Stimulated activated CD4-positive, alpha-beta T cell treated with anti-CD3 and anti-CD28 coated beads, Interleukin-15, amount 100 ng/mL, for 24 hours (primary cell): Measurements from ENCODE around the gene SMYD3.

Experiments used
- DNase-seq: peaks from one replicate; pipeline ENCODE4 v3.0.0-alpha.2; 2020

SMYD3 gene

DNA sequence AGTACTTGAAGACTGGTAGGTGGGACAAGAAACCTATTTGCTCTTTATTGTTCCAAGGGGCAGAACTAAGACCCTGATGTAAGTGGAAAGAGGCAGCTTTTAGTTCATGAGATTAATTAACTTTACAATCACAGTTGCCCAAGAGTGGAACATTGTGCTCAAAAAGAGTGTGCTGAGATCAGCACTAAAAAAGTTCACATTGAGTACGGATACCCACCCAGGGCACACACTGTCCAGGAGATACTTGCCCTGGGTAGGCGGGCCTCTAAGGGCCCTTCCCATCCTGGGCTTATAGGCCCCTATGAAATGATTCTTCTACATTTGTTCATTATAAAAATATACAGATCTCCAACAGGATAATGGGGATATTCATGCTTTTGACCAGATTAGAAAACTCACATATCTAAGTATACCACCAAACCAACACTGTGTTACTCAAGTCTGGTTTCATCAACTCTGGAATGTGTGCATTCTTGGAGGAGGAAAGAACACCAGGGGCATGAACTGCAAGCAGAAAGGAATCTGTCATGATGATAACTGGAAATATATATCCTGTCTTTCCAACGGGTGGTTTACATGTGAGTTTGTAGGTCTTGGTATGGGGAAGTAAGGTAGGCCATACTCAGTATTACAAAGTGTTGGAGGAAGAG is 626.2 kb downstream of the SMYD3 start:
- DNase-seq, result no peak

DNA sequence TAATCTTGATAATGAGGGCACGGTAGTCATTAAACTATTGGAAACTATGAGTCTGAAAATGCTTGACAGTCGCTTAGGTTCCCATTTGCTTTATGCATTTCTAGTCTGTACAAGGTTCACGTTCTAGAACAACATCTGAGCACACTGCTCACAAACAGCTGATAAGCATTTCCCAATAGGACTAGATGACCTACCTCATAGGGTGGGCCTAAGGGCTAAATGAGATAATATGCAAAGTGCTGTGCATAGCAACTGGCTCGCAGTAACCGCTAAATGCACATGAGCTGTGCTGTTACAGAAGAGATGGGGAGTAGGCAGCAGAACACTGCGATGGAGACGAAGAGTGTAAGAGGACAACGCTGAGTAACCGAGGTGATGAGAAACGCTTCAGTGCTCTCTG is 628.0 kb downstream of the SMYD3 start:
- DNase-seq, result no peak

DNA sequence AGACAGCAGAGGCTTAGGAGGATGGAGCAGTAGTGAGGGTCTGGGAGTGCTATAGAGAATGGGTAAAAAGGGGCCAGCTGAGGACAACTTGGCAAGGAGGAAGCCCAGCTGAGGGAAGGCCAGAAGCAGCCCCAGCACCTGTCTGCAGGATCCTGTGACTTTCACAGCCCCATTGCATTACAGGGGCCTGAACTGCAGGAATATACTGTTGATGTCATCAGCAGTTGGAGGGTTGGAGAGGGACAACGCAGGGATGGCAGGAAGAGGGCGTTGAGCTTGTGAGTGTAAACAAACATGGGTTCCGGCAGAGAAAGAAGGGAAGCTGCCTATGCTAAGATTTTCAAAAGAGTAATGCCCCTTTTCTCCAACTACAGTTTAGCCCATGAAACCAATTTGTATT is 628.5 kb downstream of the SMYD3 start:
- DNase-seq, result no peak

DNA sequence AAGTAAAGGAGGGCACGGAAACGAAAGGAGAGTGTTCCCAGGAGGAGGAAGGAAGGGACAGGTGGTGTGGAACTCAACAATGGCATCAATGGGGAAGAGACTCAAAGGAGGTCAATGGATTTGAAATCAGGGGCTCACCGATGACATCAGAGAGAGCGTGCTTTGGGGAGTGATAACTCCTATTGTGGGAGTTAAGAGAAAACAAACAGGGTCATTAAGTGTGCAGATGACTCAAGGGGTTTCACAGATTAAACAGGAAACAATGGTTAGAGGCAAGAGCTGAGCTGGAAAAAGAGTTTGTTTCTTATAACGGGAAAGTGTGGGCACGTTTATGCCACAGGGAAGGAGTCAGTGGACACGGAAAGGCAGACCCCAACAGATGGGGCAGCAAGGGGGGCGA is 629.1 kb downstream of the SMYD3 start:
- no peak for DNase-seq

DNA sequence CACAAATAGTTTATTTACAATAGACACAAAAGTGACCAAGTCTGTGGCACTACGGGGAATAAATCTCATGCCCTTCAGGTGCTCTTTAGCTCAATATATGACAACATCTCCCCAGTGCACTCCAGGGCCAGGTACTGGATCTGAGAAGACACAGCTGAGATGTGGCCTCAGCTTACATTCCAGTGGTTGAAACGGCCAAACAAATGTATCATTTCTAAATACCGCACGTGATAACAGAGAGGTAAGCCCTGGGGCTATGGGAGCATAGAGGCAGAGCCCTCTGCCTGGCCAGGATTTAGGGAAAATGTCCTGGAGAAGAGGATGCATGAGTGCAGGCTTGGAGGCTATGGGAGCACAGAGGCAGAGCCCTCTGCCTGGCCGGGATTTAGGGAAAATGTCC is 630.5 kb downstream of the SMYD3 start:
- no peak for DNase-seq

DNA sequence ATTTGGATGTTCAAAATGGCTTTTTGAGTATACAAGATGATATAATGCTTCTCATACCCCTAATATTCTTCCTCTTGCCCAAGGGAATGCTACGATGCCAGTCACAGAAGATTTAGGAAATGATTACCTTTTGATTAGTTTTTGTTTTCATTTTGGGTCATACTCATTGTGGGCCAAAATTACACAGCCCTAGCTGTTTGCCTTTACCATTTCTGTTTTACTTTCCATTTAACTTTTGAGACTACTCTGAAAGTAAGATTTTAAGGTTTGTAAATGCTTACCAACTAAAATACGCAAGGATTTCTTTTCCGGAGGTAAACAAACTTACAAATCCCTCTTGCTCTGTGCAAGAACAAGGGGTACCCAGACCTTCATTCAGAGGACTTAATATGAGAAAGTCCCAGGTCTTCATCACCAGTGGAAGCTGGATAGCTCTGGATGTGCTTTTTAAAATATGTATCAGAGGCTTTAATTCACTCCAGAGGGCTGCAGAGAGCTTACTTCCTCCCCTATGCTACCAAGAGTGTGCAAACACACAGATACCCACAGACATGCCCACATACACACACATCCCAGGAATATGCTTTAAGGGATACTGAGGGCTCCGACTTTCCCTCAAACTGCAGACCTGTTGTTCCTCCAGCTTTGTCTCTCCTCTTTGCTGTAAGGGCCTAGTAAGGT is 631.4 kb downstream of the SMYD3 start:
- DNase-seq, result no peak

DNA sequence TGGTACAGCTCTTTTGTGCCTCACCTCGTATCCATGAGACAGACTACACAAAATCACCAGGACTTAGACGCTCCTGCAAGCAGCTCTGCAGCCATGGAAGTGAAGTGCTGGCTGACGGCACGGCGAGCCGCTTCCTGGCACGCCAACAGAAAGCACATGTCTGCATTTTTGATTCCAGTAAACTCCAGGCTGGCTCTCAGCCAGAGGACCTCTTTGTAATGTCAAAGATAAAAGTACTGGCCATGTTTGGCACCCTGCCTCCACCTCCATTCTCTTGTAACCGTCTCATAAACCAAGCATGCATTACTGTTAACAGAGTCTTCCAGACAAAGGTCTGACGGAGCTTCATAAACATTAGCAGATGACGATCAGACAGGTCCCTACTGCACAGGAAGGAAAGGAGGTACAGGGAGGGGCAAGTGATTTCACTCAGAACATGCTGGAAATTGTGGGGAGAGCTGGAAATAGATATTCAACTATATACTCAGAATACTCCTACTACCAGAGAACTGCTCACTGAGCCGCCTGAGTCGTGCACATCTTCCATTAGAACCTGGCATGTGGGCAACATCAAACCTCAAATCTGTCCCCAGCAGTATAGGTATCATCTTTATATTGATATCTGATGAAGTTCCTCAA is 632.0 kb downstream of the SMYD3 start:
- no peak for DNase-seq

DNA sequence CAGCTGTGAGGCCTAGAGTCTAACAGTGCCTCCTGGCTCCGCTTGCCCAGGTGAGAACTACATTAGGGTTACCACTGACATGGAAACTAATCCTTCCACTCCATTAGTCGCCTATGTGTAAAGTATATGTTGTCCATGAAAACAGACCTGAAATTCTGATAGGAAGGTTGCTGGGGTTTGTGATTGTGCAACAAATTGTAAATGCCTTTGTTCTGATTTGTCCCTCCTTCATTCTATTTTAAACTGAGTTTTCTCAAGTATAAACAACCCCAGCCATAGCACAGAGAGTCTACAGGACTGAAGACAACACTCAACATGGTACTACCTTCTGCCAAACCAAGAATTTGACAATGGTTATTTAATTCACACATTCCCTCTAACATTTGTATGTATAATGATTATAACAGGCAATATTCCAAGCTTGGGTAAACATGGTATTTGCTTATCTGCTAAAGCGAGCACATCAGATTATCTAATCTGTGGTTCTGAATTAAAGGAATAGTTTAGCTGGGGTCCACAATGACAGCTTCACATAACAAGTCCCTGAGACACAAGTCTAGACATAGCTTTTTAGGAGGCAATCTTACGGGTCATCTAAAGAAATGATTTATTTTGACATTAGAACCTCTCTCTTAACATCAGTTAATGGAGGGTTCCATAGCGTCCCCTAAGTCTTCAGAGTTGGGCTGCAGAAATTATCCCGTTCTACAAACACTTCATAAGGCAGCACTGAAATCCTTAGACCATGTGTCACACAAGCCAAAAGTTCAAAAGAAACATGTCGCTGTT is 633.0 kb downstream of the SMYD3 start:
- DNase-seq, result no peak

DNA sequence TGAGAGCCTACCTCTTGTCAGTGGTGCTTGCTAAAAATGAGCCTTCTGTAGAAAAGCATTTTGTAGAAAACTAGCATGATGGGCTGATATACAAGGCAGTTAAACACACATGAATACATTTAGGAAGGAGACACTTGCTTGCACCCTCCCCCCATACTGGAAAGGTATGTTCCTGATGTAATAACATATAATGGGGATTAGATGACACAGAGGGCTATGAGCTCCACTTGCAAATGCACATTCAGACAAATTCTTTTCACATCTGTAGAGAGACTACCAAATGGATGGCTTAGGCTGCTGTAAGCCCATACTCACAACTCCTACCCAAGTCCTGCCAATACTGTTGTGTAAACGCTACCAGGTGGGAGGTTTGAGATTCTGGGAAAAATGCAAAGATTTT is 634.0 kb downstream of the SMYD3 start:
- no peak for DNase-seq

DNA sequence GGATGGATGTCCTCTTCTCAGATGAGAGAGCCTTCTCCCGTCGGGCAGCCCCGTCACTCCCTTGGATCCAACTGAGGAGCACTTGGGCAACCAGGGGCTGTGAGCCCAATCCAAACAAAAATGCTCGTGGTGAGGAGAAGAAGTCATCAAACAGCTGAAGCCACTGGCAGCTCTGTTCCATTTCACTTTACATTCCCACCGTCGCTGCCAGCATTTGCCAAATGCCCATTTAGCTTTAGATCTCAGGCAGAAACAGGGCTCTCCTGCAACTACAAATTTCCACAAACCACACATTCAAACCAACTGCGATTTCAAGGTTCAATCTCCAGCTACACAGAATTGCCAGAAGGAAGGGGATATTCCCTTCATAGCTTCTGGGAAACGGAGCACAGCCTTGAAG is 634.6 kb downstream of the SMYD3 start:
- no peak for DNase-seq

DNA sequence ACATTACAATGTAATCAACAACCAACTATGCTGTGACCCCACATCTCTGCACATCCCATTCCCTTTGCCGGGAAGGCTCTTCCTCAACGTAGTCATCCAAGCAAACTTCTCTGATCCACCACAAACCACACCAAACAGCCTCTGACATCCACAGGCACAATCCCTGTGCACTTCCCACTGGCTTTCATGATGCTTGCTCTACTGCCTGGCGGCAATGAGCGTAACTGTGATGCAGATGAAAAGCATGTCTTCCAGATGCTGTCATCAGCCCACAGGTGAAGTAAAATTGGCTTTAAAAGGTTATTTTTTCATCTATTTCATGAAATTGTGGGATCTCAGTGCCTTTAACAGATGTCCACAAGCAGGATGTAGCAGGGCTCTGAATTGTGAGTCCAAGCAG is 635.2 kb downstream of the SMYD3 start:
- no peak for DNase-seq

DNA sequence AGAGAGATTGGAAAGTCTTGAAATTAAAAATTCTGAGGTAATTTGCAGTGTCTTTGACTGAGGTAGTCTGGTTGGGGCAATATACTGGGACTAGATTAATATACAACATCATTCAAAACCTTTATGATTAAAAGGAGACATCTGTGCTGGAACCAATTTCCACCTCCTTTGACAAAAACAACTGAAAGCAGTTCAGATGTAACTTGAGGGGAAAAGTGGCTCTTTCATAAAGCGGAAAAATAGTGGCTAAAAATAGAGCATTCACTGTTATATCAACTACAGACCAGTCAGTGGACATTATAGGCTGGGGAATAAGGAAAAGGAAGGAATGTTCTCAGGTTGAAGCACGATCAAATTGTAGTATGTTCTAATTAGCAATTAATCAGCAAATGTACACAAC is 635.9 kb downstream of the SMYD3 start:
- no peak for DNase-seq

DNA sequence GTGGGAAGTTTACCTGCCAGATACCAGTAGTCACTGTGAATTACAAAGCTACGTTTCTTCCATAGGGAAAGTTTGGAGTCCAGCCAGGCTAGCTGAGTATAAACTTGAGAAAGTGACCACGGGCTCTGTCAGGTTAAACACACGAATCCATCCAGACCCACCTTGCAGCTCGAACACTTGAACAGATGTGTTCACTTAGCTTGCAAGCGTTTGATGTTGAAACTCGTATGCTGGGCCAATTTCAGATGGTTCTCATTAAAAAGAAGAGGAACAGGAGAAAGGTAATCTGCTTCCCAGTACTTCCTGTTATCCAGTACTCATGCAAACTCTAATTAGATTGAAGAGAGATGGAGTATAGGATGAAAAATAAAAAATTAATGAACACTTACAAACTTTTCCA is 636.4 kb downstream of the SMYD3 start:
- DNase-seq, result no peak

DNA sequence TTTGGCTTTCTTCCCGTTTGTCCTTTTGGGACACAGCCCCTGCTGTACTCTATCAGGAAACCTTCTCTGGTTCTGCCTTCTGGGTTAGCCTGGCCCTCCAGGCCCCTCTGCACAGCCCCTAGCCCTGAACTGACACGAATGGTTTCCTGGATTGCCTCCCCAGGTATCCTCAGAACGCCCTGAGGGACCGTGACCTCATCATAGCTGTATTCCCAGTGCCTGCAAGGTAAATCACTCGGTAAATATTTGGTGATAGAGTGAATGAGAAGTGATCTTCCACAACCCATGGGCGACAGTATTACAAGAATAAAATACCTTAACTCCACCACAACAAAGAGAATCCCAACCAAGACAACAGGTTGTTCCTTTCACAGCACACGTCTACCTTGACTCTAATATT is 637.2 kb downstream of the SMYD3 start:
- DNase-seq, result no peak

DNA sequence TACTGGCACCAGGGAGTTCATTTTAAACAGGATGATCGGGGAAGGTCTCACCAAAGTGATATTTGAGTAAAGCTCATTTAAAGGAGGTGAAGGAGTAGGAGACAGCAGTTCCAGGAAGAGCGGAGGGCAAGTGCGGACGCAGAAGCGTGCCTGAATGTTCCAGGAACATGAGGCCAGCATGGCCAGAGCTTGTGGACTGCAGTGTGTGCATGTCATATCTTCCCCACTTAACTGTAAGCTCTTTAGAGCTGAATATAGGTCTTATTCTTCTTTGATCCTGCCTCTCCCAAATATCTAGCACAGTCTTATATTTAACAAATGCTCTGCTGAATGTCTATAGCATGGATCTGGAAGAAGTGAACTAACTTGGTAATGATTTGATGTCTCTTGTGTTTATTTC is 639.3 kb downstream of the SMYD3 start:
- no peak for DNase-seq

DNA sequence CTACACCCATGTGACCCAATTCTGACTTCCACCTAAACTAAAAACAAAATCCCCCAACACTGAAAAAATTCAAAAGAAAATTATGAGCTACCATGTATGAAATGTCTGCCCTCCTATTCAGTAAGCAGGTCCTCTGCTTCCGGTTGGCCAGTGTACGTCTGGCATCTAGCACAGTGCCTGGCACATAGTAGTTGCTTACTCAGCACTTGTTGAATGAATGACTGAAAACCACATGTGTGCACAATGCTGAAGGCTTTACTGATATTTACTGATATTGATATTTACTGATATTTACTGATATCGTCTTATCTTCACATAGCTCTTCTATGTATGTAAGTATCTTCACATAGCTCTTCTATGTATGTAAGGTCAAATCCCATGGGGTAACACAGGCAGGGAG is 642.2 kb downstream of the SMYD3 start:
- DNase-seq, result no peak

DNA sequence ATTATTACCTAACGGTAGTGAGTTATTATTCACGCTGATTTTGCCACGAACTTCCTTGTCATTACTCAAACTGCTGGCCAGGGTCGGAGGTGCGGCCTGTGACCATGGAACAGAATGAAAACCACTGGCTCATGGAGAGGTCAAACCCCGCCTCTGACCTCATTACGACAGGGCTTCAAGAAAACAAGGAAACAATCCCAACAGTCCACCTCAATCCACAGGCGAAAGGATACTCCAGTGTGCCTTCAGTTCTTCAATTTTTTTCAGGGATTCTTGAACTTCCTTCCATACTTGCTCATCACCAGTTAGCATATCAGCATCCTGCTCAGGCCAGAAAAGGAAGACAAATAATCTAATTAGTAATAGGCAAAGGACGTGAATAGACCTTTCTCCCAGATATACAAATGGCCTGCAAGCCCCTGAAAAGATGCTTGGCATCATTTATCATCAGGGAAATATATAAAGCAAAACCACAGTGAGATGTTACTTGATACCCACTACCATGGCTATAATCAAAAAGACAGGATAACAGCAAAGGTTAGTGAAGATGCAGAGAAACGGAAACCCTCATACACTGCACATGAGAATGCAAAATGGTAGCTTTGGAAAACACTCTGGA is 643.4 kb downstream of the SMYD3 start:
- DNase-seq, result no peak

DNA sequence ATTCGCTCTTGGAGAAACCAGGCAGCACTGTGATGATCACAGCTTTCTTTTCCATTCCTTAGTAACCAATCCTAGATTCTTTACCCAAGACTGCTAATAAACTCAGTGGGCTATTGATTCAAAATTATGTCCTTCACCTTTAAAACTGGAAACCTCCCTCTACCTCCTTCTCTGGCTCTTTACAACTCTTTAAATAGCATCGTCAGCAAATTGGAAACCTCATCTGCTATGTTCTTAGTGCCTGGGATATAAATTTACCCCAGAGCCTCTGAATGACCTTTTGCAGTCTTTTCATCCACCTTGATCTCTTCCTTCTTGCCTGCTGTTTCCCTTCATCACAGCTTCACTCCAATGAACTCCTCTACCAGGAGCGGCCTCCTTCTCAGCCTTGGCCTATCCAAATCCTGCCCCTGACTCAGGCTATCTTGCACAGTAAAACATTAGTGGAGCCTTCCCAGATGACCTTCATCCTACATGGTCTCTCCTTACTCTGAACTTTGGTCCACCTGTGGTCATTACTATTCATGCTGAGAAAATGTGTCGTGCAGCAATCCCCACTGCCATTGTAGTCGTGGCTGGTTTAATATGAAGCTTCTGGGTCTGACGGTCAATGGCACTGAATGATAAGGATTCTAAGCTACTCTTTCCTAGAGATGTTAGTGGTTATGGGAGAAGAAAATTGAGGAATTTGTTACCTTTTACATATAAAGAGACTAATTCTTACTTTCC is 644.1 kb downstream of the SMYD3 start:
- no peak for DNase-seq

DNA sequence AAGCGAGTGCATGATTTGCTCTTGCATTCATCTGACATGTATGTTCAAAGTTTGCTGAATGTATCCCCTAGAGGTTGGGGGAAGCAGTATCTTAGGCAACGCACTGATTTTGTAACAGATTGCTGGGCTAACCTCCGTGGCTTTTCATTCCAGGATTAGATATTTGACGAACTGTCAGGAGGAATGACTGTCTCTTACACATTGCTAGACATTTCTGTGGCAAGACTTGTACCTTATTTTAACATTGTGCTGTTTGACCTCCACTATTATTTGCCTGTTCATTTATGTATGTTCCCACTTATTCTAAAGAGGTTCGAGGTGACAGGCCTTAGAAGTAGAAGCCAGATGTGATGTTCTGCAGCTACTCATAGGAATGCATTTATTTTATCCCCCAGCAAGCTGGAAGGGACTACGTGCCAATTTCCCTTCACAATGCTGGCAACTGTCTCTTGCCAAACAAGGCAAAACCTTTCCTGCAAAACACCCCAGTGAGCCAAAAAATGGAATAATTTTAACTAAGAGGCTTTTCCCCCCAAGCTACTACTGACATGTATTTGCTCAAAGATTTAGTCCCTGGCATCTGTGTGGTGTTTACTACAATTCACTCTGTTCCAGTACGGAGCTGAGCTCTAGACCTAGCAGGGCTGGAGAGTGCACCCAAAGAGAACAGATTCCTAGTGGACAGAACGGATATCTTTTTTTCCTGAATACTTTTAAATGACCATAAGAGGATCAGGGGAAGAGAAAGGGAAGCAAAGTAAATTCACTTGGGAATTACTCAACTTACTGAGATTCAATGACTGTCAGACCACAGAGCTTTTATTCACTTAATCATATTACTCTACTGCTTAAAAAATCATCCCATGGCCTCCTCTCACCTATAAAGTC is 646.2 kb downstream of the SMYD3 start:
- no peak for DNase-seq

DNA sequence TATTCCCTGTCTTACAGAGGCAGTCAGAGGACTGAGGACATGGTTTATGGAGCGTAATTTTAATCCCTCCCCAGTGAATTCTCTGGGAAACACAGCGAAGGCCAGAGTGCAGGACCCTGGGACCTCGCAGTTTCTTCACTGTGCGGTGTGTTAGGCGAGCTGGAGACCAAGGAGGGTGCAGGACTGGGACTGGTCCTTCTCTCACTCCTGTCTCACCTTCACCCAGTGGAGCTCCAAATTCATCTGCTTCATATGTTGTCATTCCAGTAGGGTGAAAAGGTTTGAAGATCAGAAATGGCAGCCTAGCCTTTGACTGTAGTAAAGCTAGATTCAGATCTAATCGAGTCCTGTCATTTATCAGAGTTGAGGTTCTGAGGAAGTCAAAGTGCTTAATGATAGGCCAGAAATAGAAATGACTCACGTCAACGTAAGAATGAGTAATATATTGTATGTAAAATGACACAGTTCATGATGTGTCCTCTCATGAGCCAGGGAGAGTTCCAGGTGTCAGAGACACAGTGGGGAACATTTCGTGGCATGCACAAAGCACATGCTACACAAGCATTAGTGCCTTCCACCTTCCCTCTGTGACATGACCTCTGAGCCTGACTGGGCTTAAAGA is 647.5 kb downstream of the SMYD3 start:
- no peak for DNase-seq
